ENCODE results near the gene KAT2B.

DNA sequence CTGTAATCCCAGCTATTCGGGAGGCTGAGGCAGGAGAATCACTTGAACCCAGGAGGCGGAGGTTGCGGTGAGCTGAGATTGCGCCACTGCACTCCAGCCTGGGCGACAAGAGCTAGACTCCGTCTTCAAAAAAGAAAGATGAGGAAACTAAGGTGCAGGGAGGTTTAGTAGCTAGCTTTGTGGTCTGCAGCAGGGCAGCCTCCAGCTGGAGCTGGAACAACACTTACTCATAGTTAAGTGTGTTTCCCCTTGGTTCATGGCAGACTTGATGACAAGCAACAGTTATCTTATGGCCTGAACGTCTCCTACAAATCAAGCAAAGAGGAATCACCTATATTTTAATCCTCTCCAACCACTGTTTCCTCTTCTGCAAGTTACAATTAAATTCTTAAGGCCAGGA is 12.6 kb downstream of the KAT2B start:
- TF ChIP-seq TAF1 (IDR thresholded peaks at IDR 0.05; ENCODE audit: low read depth) (no peak), POLR2AphosphoS5 (IDR thresholded peaks at IDR 0.05) (no peak)

Measured in neural cell (in vitro differentiated cells).